Measurements from ENCODE around the gene GTF3C2.

Gene GTF3C2

GRCh38 chr2:27280826-27281225 is 75.7 kb downstream of the GTF3C2 start:
- no peak for TF ChIP-seq YY1 (IDR thresholded peaks at IDR 0.05; ENCODE audit: insufficient read depth, insufficient read length)
- TF ChIP-seq SUZ12 (IDR thresholded peaks at IDR 0.05; ENCODE audit: extremely low read depth, insufficient read depth, insufficient read length), result no peak
- no peak for TF ChIP-seq ZNF274 (IDR thresholded peaks at IDR 0.05; ENCODE audit: low read depth, low read length)
- H3K9me3 ChIP-seq (ENCODE audit: insufficient read depth, low read length), result no peaks in the 10 kb centered on the region

GRCh38 chr2:27278010-27278409 is 78.6 kb downstream of the GTF3C2 start:
- H3K9ac ChIP-seq (ENCODE audit: insufficient read length, low read depth), result no peak overlapping the region
- no peaks in the 10 kb centered on the region for H3K9me3 ChIP-seq (ENCODE audit: insufficient read depth, low read length)
- H3K4me1 ChIP-seq (ENCODE audit: insufficient read depth, insufficient read length), result peaks cover 9% of the 10 kb centered on the region
- TF ChIP-seq ZNF274 (IDR thresholded peaks at IDR 0.05; ENCODE audit: low read depth, low read length) (no peak), YY1 (IDR thresholded peaks at IDR 0.05; ENCODE audit: insufficient read depth, insufficient read length) (no peak), SUZ12 (IDR thresholded peaks at IDR 0.05; ENCODE audit: extremely low read depth, insufficient read depth, insufficient read length) (no peak)
- DNase-seq (ENCODE audit: low read depth, low spot score), result no peak
- no peak overlapping the region for H3K4me3 ChIP-seq (ENCODE audit: insufficient read length, low read depth)
- no peaks in the 10 kb centered on the region for H3K27me3 ChIP-seq (ENCODE audit: insufficient read depth, insufficient read length)
- no peaks in the 10 kb centered on the region for H3K36me3 ChIP-seq (ENCODE audit: insufficient read depth, insufficient read length, low read length)

More at GRCh38 chr2:27280826-27281225, 75.7 kb downstream of the GTF3C2 start:
- Histone ChIP-seq H3K27me3 (ENCODE audit: insufficient read depth, insufficient read length) (peaks cover 5% of the 10 kb centered on the region), H3K9ac (ENCODE audit: insufficient read length, low read depth) (no peak overlapping the region), H3K36me3 (ENCODE audit: insufficient read depth, insufficient read length, low read length) (no peaks in the 10 kb centered on the region), H3K4me3 (ENCODE audit: insufficient read length, low read depth) (no peak overlapping the region), H3K4me1 (ENCODE audit: insufficient read depth, insufficient read length) (peaks cover 6% of the 10 kb centered on the region)
- no peak for DNase-seq (ENCODE audit: low read depth, low spot score)

All from NT2/D1 (cell line).